A549 (cell line): ENCODE data around the gene SEC24D.

Experiments used
- BHLHE40 ChIP-seq: IDR thresholded peaks from 2 replicates; pipeline ENCODE4 v1.6.1; 2012; ENCODE audit warnings: low read depth, low read length, inconsistent platforms
- CTCF ChIP-seq: fragments of >200 bp; sonication (Bioruptor Twin); formaldehyde crosslinking; IDR thresholded peaks from 3 replicates; pipeline ENCODE4 v1.5.1; 2016
- EP300 ChIP-seq, 2 experiments: fragments of >200 bp; sonication (Bioruptor Twin); formaldehyde crosslinking; IDR thresholded peaks; 2 replicates in 1 of 2; 3 replicates in 1 of 2; pipeline ENCODE4 v1.6.1; 2016 to 2017

DNA sequence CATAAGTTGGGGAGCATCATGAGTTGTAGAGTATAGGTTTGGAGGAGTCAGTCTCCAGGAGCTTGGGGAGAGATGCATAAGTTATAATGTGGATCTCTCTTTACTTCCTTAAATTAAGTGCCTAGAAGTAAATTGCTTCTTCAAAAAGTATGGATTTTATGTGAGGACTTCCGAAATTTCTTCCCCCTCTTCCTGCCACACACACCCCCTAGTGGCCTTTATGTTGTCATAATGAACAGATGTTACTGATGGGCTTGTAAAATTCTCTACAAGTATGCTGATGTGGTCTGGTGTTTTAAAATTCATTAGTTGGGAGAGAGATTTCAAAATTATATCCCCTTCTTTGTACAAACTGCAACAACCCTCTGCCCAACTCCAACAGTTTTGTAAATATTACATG is 153.0 kb downstream of the SEC24D start:
- TF ChIP-seq CTCF (peak; percentile 46; the same call in 2 of the 3 replicates), EP300 (IDR thresholded peaks at IDR 0.05) (no peak), BHLHE40 (no peak)
